ENCODE measurements around the gene SLC19A1. TPM values are rescaled to one million over a fixed set of nuclear protein-coding genes. Genes with fewer than 3 reads are reported as not detected.

The SLC19A1 gene
- total RNA-seq, 2 donors from 2014 or later, result 4.7 to 6.1 TPM

GRCh38 chr21:45508607-45509565 lies 33.4 kb downstream of the SLC19A1 start:
- DNase-seq (ENCODE audit: low spot score), result no peak

GRCh38 chr21:45507888-45508508 lies 34.2 kb downstream of the SLC19A1 start:
- Histone ChIP-seq H3K27ac (no peak overlapping the region), H3K27me3 (replicated peaks; ENCODE audit: insufficient read depth) (no peaks in the 10 kb centered on the region), H3K9me3 (no peaks in the 10 kb centered on the region), H3K4me1 (ENCODE audit: control insufficient read depth in 1 of 2, low read depth in 2 of 2) (no peaks in the 10 kb centered on the region), H3K36me3 (peaks cover 41% of the 10 kb centered on the region), H3K4me3 (no peak overlapping the region)
- ATAC-seq (ENCODE audit: insufficient number of reproducible peaks, low FRiP score, low read depth) (no peak), DNase-seq (ENCODE audit: low spot score) (no peak)
- TF ChIP-seq CTCF (IDR thresholded peaks at IDR 0.05), result no peak

More at GRCh38 chr21:45508607-45509565, 33.4 kb downstream of the SLC19A1 start:
- TF ChIP-seq CTCF (IDR thresholded peaks at IDR 0.05), result no peak
- Histone ChIP-seq H3K4me1 (ENCODE audit: control insufficient read depth in 1 of 2, low read depth in 2 of 2) (no peaks in the 10 kb centered on the region), H3K27ac (no peak overlapping the region), H3K9me3 (no peaks in the 10 kb centered on the region), H3K4me3 (no peak overlapping the region), H3K36me3 (peaks cover 39% of the 10 kb centered on the region), H3K27me3 (replicated peaks; ENCODE audit: insufficient read depth) (no peaks in the 10 kb centered on the region)
- no peak for ATAC-seq (ENCODE audit: insufficient number of reproducible peaks, low FRiP score, low read depth)

GRCh38 chr21:45507523-45507875 lies 34.7 kb downstream of the SLC19A1 start:
- Histone ChIP-seq H3K27me3 (replicated peaks; ENCODE audit: insufficient read depth) (no peaks in the 10 kb centered on the region), H3K4me1 (ENCODE audit: control insufficient read depth in 1 of 2, low read depth in 2 of 2) (no peaks in the 10 kb centered on the region), H3K27ac (no peak overlapping the region), H3K36me3 (peaks cover 43% of the 10 kb centered on the region), H3K9me3 (no peaks in the 10 kb centered on the region), H3K4me3 (no peak overlapping the region)
- no peak for ATAC-seq (ENCODE audit: insufficient number of reproducible peaks, low FRiP score, low read depth)
- no peak for TF ChIP-seq CTCF (IDR thresholded peaks at IDR 0.05)
- no peak for DNase-seq (ENCODE audit: low spot score)

- Histone ChIP-seq H3K27ac (no peak overlapping the region), H3K27me3 (replicated peaks; ENCODE audit: insufficient read depth) (no peaks in the 10 kb centered on the region), H3K4me1 (ENCODE audit: control insufficient read depth in 1 of 2, low read depth in 2 of 2) (no peaks in the 10 kb centered on the region), H3K4me3 (no peak overlapping the region), H3K9me3 (no peaks in the 10 kb centered on the region), H3K36me3 (peaks cover 41% of the 10 kb centered on the region)
- no peak for DNase-seq (ENCODE audit: low spot score)
- no peak for ATAC-seq (ENCODE audit: insufficient number of reproducible peaks, low FRiP score, low read depth)
- no peak for TF ChIP-seq CTCF (IDR thresholded peaks at IDR 0.05)
Measured at GRCh38 chr21:45506836-45507522, 35.3 kb downstream of the SLC19A1 start.
